Ascending aorta (tissue), 2 donors: ENCODE measurements around the gene TRRAP. TPM values are rescaled to one million over a fixed set of nuclear protein-coding genes. Genes with fewer than 3 reads are reported as not detected.
A peak's percentile ranks its signal among the peaks of the same experiment; 100 is the strongest.

Source experiments
- DNase-seq, 2 donors: peaks; one replicate each; pipeline ENCODE4 v3.0.0-alpha.2; 2019; ENCODE audit warnings: low spot score in 2 of 2
- H3K27ac ChIP-seq, 2 donors: fragments of 200-600 bp; sonication (generic); one replicate each; pipeline ENCODE4 v1.5.1; 2016 to 2017; ENCODE audit warnings: mild to moderate bottlenecking in 1 of 2
- H3K27me3 ChIP-seq: fragments of 200-600 bp; sonication (generic); one replicate; pipeline ENCODE4 v1.5.1; 2017
- H3K36me3 ChIP-seq, 2 donors: fragments of 200-600 bp; sonication (generic); one replicate each; pipeline ENCODE4 v1.5.1; 2016
- H3K4me1 ChIP-seq, 2 donors: fragments of 200-600 bp; sonication (generic); one replicate each; pipeline ENCODE4 v1.5.1; 2016 to 2017; ENCODE audit warnings: mild to moderate bottlenecking in 1 of 2
- H3K4me3 ChIP-seq, 2 donors: fragments of 200-600 bp; sonication (generic); one replicate each; pipeline ENCODE4 v1.5.1; 2016 to 2017; ENCODE audit warnings: mild to moderate bottlenecking in 1 of 2
- H3K9me3 ChIP-seq, 2 donors: fragments of 200-600 bp; sonication (generic); one replicate each; pipeline ENCODE4 v1.5.1; 2016
- CTCF ChIP-seq, 3 experiments: fragments of 200-600 bp in 2 of 3; fragments of 450-650 bp in 1 of 3; sonication (generic) in 2 of 3; IDR thresholded peaks; one replicate each; pipeline ENCODE4 v1.5.1; 2016 to 2019; ENCODE audit warnings: antibody characterized with exemption in 3 of 3, mild to moderate bottlenecking in 1 of 3, moderate library complexity in 1 of 3
- intact Hi-C: fragments of 100-400 bp; cut with DNase I; formaldehyde crosslinking; loops from one replicate; pipeline ENCODE4 v1.15.1; 2023
- total RNA-seq: library from RNA; depleted of rRNA; stranded (reverse); fragments of >200 nt; gene quantifications from one replicate; pipeline ENCODE4 v1.1.0, GENCODE V29; 2016

TRRAP gene
- total RNA-seq, 1 donor from 2014 or later: 23.4 TPM

GRCh38 chr7:98984126-98984525, 105.8 kb downstream of the TRRAP start:
- no peaks in the 10 kb centered on the region for H3K9me3 ChIP-seq
- H3K4me3 ChIP-seq: no peak overlapping the region
- intact Hi-C loops: no loop called here
- no peak for DNase-seq
- H3K4me1 ChIP-seq: no peaks in the 10 kb centered on the region
- peaks cover 76 to 96% of the 10 kb centered on the region in 2 donors for H3K36me3 ChIP-seq
- H3K27ac ChIP-seq: no peak overlapping the region
- H3K27me3 ChIP-seq: no peaks in the 10 kb centered on the region
- no peak for TF ChIP-seq CTCF (IDR thresholded peaks at IDR 0.05)

DNA sequence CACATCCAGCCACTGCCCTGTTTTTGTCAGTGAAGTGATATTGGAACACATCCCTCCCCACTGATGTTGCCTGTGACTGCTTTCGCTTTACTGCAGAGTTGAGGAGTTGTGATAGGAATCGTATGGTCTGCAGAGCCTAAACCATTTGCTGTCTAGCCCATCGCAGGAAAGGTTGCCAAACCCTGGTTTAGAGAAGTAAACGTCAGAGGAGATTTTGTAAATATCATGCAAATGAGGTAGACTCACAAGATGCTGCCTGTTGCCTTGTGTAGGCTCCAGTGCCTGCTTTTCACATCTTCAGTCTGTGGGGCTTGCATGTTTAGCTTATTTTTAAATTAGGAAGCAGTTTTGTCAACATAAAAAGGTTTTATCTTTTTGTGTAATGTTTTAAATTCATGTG, 107.1 kb downstream of the TRRAP start:
- Histone ChIP-seq H3K27me3 (no peaks in the 10 kb centered on the region), H3K4me1 (no peaks in the 10 kb centered on the region), H3K4me3 (no peak overlapping the region), H3K9me3 (no peaks in the 10 kb centered on the region), H3K36me3 (peaks cover 76 to 96% of the 10 kb centered on the region in 2 donors), H3K27ac (no peak overlapping the region)
- intact Hi-C loops: no loop called here
- TF ChIP-seq CTCF (IDR thresholded peaks at IDR 0.05): no peak
- no peak for DNase-seq

- H3K27me3 ChIP-seq: no peaks in the 10 kb centered on the region
- intact Hi-C loops: no loop called here
- no peak overlapping the region for H3K4me3 ChIP-seq
- no peak for TF ChIP-seq CTCF (IDR thresholded peaks at IDR 0.05)
- H3K9me3 ChIP-seq: no peaks in the 10 kb centered on the region
- no peaks in the 10 kb centered on the region for H3K4me1 ChIP-seq
- peaks cover 76 to 96% of the 10 kb centered on the region in 2 donors for H3K36me3 ChIP-seq
- no peak overlapping the region for H3K27ac ChIP-seq
- DNase-seq: no peak
Measured at GRCh38 chr7:98985945-98986344, 107.6 kb downstream of the TRRAP start.

- Histone ChIP-seq H3K4me3 (no peak overlapping the region), H3K4me1 (no peaks in the 10 kb centered on the region), H3K27ac (no peak overlapping the region), H3K9me3 (no peaks in the 10 kb centered on the region), H3K27me3 (no peaks in the 10 kb centered on the region), H3K36me3 (peaks cover 74 to 96% of the 10 kb centered on the region in 2 donors)
- peak in 1 of 2 donors; percentile 33 for DNase-seq
- no peak for TF ChIP-seq CTCF (IDR thresholded peaks at IDR 0.05)
- intact Hi-C loops: no loop called here
Measured at GRCh38 chr7:98988641-98989040, 110.3 kb downstream of the TRRAP start.

GRCh38 chr7:98990356-98990755, 112.0 kb downstream of the TRRAP start:
- H3K27me3 ChIP-seq: no peaks in the 10 kb centered on the region
- H3K9me3 ChIP-seq: no peaks in the 10 kb centered on the region
- intact Hi-C loops: no loop called here
- H3K4me1 ChIP-seq: no peaks in the 10 kb centered on the region
- DNase-seq: peak in 1 of 2 donors; percentile 21
- no peak overlapping the region for H3K4me3 ChIP-seq
- no peak overlapping the region for H3K27ac ChIP-seq
- peaks cover 84 to 96% of the 10 kb centered on the region in 2 donors for H3K36me3 ChIP-seq
- no peak for TF ChIP-seq CTCF (IDR thresholded peaks at IDR 0.05)

- Histone ChIP-seq H3K4me3 (no peak overlapping the region), H3K4me1 (no peaks in the 10 kb centered on the region), H3K27me3 (no peaks in the 10 kb centered on the region), H3K27ac (no peak overlapping the region), H3K9me3 (no peaks in the 10 kb centered on the region), H3K36me3 (peaks cover 84 to 96% of the 10 kb centered on the region in 2 donors)
- TF ChIP-seq CTCF (IDR thresholded peaks at IDR 0.05): no peak
- no peak for DNase-seq
- intact Hi-C loops: no loop called here
Measured at GRCh38 chr7:98991141-98991540, 112.8 kb downstream of the TRRAP start.
